CD4-positive, alpha-beta T cell (primary cell): ENCODE measurements around the gene ACTL10. TPM values are rescaled to one million over a fixed set of nuclear protein-coding genes. Genes with fewer than 3 reads are reported as not detected.
A peak's percentile ranks its signal among the peaks of the same experiment; 100 is the strongest.

Experiments
- ATAC-seq: fragments of 200-7000 bp; cut with Tn5 transposase; one replicate; pipeline ENCODE4 v1.10.0; 2022; ENCODE audit warnings: mild to moderate bottlenecking; ENCODE audit not compliant: poor library complexity
- CTCF ChIA-PET: fragments of 350-600 bp; sonication (Branson Sonifier 250); formaldehyde crosslinking; loops from one replicate; lab custom pipeline; 2021; ENCODE audit warnings: antibody characterized with exemption, inconsistent platforms; lab: Charles Lee
- POLR2A ChIA-PET: fragments of 350-600 bp; sonication (Branson Sonifier 250); formaldehyde crosslinking; loops from one replicate; lab custom pipeline; 2021; ENCODE audit warnings: antibody characterized with exemption, inconsistent platforms; lab: Charles Lee
- DNase-seq, 14 experiments: peaks; one replicate each; pipeline ENCODE4 v3.0.0-alpha.2; 2013 to 2020; ENCODE audit warnings: mixed read lengths in 2 of 14
- H3K27ac ChIP-seq, 2 donors: one replicate each; pipeline versions ENCODE4 v1.5.1 to v1.7.0; 2013; ENCODE audit warnings: low read length in 2 of 2, low read depth in 1 of 2, mild to moderate bottlenecking in 1 of 2
- H3K27me3 ChIP-seq, 2 experiments: 1 replicate in 1 of 2; 2 replicates in 1 of 2; pipeline versions ENCODE4 v1.6.1 to v1.7.0; 2013; ENCODE audit warnings: low read length in 2 of 2, control low read depth in 1 of 2, mild to moderate bottlenecking in 1 of 2, moderate library complexity in 1 of 2; ENCODE audit not compliant: insufficient read depth in 2 of 2, control insufficient read depth in 1 of 2
- H3K36me3 ChIP-seq: one replicate; pipeline ENCODE4 v1.6.1; 2013; ENCODE audit warnings: low read length, control low read depth; ENCODE audit not compliant: insufficient read depth
- H3K4me1 ChIP-seq: one replicate; pipeline ENCODE4 v1.6.1; 2013; ENCODE audit warnings: low read length, control low read depth; ENCODE audit not compliant: insufficient read depth
- H3K4me3 ChIP-seq: one replicate; pipeline ENCODE4 v1.5.1; 2013; ENCODE audit warnings: mild to moderate bottlenecking, low read length, moderate library complexity
- H3K9me3 ChIP-seq, 2 experiments: 1 replicate in 1 of 2; 2 replicates in 1 of 2; pipeline versions ENCODE4 v1.6.1 to v1.7.0; 2013; ENCODE audit warnings: low read length in 2 of 2, mild to moderate bottlenecking in 2 of 2, control low read depth in 1 of 2, moderate library complexity in 1 of 2; ENCODE audit not compliant: control insufficient read depth in 1 of 2, insufficient read depth in 1 of 2
- H3K27ac Mint-ChIP-seq: one replicate; pipeline ENCODE4 v1.8.0; 2020; ENCODE audit warnings: mixed read lengths
- H3K27me3 Mint-ChIP-seq: one replicate; pipeline ENCODE4 v1.8.0; 2021; ENCODE audit warnings: mixed read lengths
- H3K36me3 Mint-ChIP-seq: one replicate; pipeline ENCODE4 v1.8.0; 2021; ENCODE audit warnings: low read depth, mixed read lengths
- H3K4me1 Mint-ChIP-seq: one replicate; pipeline ENCODE4 v1.8.0; 2021; ENCODE audit warnings: low read depth, mixed read lengths
- H3K4me3 Mint-ChIP-seq: one replicate; pipeline ENCODE4 v1.8.0; 2020; ENCODE audit warnings: mild to moderate bottlenecking, mixed read lengths
- H3K9me3 Mint-ChIP-seq: one replicate; pipeline ENCODE4 v1.8.0; 2020; ENCODE audit warnings: mixed read lengths
- intact Hi-C, 2 experiments: fragments of 100-400 bp; cut with DNase I in 1 of 2; cut with micrococcal nuclease in 1 of 2; formaldehyde crosslinking; loops; one replicate each; pipeline versions ENCODE4 v1.15.1 to v1.9.0; 2023 to 2025; cut with DNase I, micrococcal nuclease
- total RNA-seq, 174 experiments: library from RNA in 2 of 174; stranded (reverse) in 2 of 174; gene quantifications; one replicate each; pipeline ENCODE4 v1.2.3 and lab custom pipeline; 2021 to 2026
- TF ChIP-seq, protein P1 (sequence below): fragments of 200-600 bp; IDR thresholded peaks from one replicate; pipeline ENCODE4 v1.8.0; 2022; ENCODE audit warnings: antibody characterized with exemption, mild to moderate bottlenecking

The ACTL10 gene
- total RNA-seq, 2 experiments from 2014 or later: 0.28 to 0.55 TPM

DNA sequence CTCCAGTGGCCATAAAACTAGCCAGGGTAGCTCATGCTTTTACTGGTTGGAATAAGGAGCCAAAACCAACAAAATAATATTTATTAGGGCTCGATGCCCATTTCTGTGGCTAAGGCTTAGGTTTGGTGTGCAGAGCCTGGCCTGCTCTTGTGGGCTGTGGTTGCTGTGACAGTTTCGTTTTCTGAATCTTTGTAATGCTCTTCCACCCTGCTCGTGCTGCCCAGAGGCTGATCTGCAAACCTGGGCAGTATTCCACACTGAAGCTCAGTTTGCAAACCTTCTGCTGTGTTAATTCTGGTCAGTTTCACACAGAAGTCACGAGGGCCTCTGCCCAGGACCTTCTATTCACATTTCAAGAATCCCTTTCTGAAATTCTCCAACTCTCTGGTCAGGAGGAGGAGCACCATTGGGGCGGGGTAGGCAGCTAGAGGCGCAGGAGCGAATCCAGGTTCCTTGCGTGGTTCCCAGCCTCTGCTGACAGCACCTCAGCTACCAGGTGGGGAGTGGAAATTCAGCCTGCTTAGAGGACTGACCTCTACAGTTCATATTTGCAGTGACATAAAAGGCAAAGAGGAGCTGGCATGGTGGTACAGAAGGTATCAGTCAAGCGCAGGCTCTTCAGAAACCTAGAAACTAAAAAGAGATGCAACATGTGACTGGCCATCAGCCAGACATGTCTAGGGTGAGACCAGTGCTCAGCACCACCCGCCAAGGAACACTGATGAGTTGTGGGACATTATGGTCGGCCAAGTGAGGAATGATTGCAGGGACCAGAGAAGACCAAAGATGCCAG, 18.9 kb upstream of the ACTL10 start:
- no peak overlapping the region for H3K27ac Mint-ChIP-seq
- ATAC-seq: no peak

DNA sequence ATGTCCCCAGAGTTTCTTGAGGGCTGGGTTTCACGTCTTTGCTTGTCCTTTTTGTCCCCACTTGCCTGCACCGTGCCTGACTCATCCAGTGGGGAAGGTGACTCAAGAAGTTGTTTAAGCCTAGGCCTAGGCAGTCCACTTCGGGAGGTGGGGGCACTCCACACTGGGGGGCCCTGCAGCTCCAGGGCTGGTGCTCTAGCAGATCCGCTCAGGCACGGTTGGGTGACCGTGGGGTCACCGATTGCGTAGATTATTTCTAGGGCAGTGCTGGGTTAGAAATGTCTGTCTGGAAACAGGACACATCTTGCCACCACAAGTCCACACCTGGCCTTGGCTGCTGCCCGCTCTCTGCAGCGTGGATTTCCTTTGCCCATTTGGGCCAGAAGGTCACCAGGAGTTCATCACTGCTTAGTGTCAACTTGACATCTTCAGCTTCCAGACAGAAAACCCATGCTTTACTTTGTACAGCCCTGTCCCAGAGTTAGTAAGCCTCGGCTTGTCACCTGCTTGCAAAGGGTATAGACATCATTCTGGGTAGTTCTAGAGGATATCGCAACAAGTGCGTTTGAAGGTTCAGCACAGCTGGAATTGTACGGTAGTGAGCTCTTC, 18.2 kb upstream of the ACTL10 start:
- DNase-seq (no peak), ATAC-seq (no peak)
- CTCF ChIA-PET: no interaction called here
- H3K9me3 Mint-ChIP-seq: no peaks in the 10 kb centered on the region
- intact Hi-C loops: no loop called here
- H3K36me3 Mint-ChIP-seq: peaks cover 22% of the 10 kb centered on the region
- TF ChIP-seq, protein P1, sequence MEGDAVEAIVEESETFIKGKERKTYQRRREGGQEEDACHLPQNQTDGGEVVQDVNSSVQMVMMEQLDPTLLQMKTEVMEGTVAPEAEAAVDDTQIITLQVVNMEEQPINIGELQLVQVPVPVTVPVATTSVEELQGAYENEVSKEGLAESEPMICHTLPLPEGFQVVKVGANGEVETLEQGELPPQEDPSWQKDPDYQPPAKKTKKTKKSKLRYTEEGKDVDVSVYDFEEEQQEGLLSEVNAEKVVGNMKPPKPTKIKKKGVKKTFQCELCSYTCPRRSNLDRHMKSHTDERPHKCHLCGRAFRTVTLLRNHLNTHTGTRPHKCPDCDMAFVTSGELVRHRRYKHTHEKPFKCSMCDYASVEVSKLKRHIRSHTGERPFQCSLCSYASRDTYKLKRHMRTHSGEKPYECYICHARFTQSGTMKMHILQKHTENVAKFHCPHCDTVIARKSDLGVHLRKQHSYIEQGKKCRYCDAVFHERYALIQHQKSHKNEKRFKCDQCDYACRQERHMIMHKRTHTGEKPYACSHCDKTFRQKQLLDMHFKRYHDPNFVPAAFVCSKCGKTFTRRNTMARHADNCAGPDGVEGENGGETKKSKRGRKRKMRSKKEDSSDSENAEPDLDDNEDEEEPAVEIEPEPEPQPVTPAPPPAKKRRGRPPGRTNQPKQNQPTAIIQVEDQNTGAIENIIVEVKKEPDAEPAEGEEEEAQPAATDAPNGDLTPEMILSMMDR: no peak
- no peaks in the 10 kb centered on the region for H3K9me3 ChIP-seq
- no peaks in the 10 kb centered on the region for H3K27me3 ChIP-seq
- POLR2A ChIA-PET: interaction anchor here (1.0 kb wide), 1 partner anchor 15 kb away, joined by 3 read pairs; no protein-coding TSS in a partner anchor
- H3K36me3 ChIP-seq: peaks cover 15% of the 10 kb centered on the region
- H3K4me1 Mint-ChIP-seq: peaks cover 4% of the 10 kb centered on the region
- H3K4me3 ChIP-seq: no peak overlapping the region
- no peaks in the 10 kb centered on the region for H3K27me3 Mint-ChIP-seq
- no peak overlapping the region for H3K27ac Mint-ChIP-seq
- no peak overlapping the region for H3K4me3 Mint-ChIP-seq
- no peak overlapping the region for H3K27ac ChIP-seq
- H3K4me1 ChIP-seq: peaks cover 9% of the 10 kb centered on the region

More for the DNA sequence above, 18.9 kb upstream of the ACTL10 start:
- no peaks in the 10 kb centered on the region for H3K27me3 Mint-ChIP-seq
- intact Hi-C loops: no loop called here
- ChIA-PET CTCF (no interaction called here), POLR2A (interaction anchor here (1.0 kb wide), 1 partner anchor 16 kb away, joined by 3 read pairs; no protein-coding TSS in a partner anchor)
- no peak overlapping the region for H3K4me3 Mint-ChIP-seq
- H3K4me3 ChIP-seq: no peak overlapping the region
- H3K27ac ChIP-seq: no peak overlapping the region
- H3K9me3 ChIP-seq: no peaks in the 10 kb centered on the region
- peaks cover 4% of the 10 kb centered on the region for H3K4me1 Mint-ChIP-seq
- peaks cover 9% of the 10 kb centered on the region for H3K4me1 ChIP-seq
- peaks cover 17% of the 10 kb centered on the region for H3K36me3 ChIP-seq
- DNase-seq: peak in 1 of 14 experiments; percentile 44
- TF ChIP-seq, protein P1: no peak
- peaks cover 29% of the 10 kb centered on the region for H3K36me3 Mint-ChIP-seq
- H3K9me3 Mint-ChIP-seq: no peaks in the 10 kb centered on the region
- no peaks in the 10 kb centered on the region for H3K27me3 ChIP-seq

DNA sequence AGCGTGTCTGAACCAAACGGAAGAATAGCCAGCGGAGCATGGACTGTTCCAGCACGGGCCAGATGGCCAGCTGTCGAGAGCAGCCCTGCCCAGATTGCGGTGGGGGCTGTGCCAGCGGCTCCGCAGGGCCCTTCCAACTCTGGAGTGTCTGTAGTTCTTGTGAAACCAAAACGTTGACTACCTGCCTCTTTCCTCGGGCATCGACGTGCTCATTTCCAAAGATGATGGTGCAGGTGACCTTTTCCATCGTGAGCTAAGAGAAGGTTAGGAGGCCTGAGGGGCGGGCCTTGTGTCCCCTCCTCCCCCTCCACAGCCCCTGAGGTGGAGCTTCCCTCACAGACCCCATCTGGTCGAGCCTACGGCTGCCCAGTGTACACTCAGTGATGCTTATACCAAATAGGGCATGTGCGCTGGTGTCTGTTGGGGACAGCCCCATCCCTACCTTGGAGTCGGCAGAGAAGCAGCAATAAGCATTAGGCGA, 17.5 kb upstream of the ACTL10 start:
- Histone ChIP-seq H3K27me3 (no peaks in the 10 kb centered on the region), H3K4me1 (peaks cover 9% of the 10 kb centered on the region), H3K27ac (no peak overlapping the region), H3K9me3 (no peaks in the 10 kb centered on the region), H3K36me3 (peaks cover 15% of the 10 kb centered on the region), H3K4me3 (no peak overlapping the region)
- TF ChIP-seq, protein P1: no peak
- CTCF ChIA-PET: no interaction called here
- intact Hi-C loops: no loop called here
- no peak for DNase-seq
- POLR2A ChIA-PET: no interaction called here
- no peaks in the 10 kb centered on the region for H3K27me3 Mint-ChIP-seq
- peaks cover 16% of the 10 kb centered on the region for H3K36me3 Mint-ChIP-seq
- peaks cover 4% of the 10 kb centered on the region for H3K4me1 Mint-ChIP-seq
- no peaks in the 10 kb centered on the region for H3K9me3 Mint-ChIP-seq
- no peak overlapping the region for H3K4me3 Mint-ChIP-seq
- no peak for ATAC-seq
- H3K27ac Mint-ChIP-seq: no peak overlapping the region
